ENCODE results near the gene LOXL1.

Gene LOXL1

DNA sequence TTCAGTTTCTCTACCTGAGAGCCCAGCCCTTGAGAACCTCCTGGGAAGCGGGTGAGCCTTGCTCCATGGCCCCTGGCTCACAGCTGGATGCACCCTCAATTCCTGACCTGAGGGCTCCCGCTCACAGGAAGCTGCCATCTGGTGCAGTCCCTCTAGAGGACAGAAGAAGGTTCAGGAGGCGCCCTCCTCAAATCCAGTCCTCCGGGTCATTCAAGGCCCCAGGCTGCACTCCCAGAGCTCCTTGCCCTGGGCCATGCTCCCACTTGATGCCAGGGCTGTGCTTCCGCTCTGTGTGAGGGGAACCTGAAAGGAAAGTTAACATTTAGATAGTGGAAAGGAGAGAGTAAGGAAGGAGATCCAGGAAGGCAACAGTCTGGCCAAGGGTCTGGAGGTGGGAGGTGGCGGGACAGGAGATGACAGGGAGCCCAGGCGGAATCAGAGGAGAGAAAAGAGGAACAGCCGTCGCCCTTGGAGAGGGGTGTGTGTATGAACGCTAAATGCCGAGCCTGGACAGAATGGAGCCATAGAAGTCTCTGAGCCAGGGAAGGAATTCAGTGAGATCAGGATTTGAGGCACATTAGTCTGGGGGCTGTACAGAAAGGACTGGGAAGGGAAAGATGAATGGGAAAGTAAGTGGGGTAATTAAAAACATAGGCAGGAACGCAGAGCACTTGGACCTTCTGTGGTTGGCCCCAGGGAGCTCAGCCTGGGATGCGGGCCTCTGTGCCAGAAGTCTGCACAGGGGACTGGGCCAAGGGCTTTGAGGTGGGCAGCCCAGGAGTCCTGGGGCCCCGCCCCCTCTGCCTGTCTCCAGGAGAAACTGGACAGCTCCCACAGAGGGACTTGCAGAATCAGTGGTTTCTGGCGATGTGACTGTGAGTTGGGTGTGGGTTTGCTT is 26.8 kb upstream of the LOXL1 start:
- DNase-seq (ENCODE audit: low read depth in 2 of 2): no peak

DNA sequence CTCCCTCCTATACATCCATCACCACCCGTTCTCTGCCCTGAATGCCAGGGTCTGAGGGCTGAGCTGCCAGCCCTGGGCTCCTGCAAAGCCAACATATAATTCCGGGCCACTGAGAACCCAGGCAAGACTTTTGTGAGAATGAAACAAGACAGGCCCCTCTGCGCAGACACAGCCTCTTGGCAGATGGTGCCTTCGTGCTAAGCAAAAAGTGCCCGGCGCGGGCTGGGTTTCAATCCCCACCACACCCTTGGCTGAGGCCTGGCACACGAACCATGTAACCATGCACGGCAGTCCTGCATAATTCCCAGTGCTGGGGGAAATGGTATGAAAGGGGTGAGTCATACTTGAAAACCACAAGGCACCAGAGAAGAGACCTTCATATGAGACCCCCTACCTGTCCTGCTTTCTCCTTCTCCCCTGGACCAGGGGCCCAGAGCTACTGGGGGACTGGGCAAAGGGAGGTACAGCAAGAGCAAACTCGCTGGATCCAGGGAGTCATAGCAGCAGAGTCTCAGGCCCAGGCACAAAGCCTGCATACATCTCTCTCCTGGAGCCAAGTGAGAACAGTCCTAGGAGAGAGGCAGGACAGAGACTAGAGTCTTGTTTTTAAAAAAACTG is 26.1 kb upstream of the LOXL1 start:
- no peak for DNase-seq (ENCODE audit: low read depth in 2 of 2)

DNA sequence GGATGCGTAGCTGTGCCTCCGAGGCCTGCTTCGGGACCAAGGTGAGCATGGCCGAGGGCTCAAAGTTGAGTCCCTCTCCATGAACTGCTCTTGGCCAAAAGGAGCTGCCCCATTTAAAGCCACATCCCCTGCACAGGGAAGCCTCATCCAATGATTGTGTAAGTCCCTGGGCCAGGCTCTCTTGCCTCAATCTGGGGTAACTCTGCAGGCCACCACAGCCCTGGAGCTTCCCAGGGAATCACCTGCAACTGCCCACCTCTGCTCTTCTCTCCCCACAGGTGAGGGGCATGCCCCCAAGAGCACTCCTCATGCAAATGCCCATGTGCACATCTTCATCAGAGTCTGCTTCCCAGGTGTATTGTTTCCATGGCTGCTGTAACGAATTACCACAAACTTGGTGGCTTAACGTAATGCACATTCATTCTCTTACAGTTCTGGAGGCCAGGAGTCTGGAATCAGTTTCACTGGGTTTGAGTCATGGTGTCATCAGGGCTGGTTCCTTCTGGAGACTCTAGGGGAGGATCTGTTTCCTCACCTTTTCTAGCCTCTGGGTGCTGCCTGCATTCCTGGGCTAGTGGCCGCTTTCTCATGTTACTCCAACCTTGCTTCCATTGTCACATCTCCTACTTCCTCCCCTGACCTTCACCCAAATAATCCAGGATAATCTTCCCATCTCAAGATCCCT is 25.0 kb upstream of the LOXL1 start:
- DNase-seq (ENCODE audit: low read depth in 2 of 2): no peak

DNA sequence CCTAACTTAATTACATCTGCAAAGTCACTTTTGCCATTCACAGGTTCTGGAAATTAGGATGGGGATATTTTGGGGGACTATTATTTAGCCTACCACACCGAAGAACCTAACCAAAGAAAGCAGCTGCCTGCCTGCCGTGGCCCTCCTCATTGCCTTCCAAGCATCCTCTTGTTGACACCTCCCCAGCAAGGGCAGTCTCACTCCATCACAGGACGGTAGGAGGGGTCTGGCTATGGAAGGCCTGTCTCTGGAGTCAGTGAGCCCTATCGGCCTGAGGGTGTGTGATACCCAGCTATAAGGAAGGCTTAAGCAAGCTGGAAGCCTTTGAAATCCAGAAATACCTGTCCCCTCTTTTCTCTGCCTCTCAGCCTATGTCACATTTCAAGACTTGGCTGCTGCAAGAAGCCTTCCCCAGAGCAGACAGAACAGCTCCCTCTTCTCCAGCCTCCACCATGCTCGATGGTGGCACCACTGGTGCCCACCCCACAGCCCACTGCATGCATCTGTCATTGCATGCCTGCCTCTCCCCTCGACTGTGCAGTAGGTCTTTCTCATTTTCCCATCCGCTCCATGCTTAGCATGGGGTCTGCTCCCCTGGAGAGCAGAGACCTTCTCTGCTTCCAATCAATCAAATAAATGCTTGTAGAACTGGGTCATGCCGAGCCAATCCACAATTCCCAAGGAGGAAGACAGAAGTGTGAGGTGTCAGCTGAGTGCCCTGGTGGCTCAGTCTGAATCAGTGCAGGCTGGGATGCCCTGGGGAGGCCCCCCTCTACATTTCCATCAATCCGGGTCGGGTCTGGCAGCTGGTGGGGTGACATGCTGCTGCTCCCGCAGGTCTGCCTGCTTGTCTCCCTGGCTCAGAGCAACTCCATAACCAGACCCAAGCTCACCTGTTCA is 23.9 kb upstream of the LOXL1 start:
- DNase-seq (ENCODE audit: low read depth in 2 of 2): no peak

DNA sequence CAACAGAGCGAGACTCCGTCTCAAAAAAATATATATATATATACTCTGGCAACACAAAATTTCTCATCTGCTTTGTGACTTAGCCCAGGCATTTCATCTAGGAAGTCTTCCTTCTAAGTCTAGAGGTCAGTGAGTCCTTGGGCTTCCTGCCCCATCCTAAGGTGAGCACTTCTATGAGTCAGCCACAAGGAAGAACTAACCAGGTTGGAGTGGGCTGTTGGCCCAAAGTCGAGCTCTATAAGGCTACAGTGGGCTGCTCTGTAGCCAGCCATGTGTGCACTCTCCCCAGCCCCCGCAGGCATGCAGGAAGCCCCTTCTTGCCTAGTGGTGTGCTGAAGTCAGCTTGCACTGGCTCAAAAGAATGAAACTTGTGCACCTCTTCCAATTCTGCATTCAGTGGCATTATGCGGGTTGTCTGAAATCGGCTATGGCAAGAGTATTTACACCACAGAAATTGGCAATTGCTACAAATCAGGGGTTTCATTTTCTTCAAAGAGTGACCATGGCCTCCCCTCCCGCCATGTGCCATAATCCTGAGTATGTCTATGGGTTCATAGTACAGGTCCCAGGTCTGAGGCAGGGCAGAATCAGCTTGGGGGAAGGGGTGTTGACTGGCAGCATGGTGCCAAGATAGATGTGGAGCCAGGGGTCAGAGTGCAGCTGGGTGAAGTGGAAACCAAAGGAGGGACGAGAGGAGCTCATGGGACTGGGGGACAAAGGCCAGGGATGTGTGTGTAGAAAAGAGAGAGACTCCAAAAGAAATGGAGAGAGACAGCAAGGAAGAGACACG is 22.0 kb upstream of the LOXL1 start:
- no peak for DNase-seq (ENCODE audit: low read depth in 2 of 2)

DNA sequence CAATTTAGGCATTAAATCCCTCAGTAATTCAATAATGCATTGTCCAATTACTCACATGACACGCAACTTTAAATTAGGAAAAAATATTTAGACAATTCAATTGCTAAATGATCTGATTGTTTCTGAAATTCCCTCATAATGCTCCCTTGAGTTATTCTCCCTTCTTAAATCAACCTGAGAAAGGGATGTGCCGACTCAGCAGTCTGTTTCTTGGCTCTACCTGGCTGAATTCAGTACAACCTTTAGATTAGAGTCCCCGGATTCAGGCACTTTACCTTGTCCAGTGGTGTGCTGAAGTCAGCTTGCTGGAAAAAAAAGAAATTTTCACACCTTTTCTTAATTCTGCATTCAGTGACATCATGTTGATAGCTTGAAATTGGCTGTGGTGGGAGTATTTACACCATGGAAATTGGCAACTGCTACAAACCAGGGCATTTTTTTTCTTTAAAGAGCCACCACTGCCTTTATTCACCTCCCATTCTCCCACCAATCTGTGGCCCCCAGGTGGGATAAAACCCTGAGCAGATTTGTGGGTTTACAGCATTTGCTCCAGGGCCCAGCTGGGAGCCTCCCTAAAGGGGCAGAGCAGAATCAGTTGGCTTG is 20.9 kb upstream of the LOXL1 start:
- no peak for DNase-seq (ENCODE audit: low read depth in 2 of 2)

DNA sequence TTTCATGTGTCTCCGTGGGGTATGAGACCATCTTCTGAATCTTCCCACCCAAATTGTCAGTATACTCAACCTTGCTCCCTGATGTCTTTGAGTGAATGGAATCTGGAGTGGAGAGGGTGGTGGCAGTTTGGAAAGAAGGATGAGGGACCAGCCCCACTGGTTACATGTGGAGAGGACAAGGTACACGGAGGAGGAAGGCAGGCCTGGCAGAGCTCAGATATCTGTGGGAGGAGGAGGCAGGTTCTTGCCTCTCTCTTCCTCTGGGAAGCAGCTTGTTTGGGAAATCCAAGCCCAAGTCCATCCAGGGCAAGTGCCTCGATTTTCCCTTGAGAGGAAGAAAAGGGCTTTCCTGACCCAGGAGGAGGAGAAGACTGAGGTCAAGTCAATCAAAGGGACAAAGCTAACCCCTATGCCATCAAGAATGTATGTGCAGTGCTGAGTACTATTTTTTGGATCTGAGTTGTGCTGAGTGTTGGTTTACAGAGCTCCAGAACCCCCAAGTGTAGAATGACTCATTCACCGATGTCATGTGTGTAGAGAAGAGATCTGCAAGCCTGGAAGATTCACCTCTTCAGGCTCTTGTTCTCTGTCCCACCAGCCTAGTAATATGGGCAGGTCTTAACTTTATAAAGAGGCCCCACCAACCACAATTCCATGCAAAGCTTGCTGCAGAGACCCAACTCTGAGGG is 19.8 kb upstream of the LOXL1 start:
- no peak for DNase-seq (ENCODE audit: low read depth in 2 of 2)

DNA sequence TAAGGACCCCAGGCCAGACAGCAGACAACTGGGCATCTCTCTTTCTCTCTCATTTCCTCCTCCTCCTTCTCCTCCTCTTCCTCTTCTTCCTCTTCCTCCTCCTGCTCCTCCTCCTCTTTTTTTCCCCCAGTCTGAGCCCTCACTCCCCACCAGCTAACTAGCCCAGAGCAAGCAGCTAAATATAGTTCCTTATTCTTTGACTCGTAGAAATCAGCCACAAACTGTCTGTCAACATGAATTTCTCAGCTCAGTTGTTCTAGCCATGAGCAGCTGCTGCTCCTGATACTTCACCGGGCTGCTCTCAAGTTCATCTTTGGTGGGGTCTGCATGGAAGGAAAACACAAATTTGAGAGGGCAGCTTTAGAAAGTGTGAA is 19.2 kb upstream of the LOXL1 start:
- no peak for DNase-seq (ENCODE audit: low read depth in 2 of 2)

DNA sequence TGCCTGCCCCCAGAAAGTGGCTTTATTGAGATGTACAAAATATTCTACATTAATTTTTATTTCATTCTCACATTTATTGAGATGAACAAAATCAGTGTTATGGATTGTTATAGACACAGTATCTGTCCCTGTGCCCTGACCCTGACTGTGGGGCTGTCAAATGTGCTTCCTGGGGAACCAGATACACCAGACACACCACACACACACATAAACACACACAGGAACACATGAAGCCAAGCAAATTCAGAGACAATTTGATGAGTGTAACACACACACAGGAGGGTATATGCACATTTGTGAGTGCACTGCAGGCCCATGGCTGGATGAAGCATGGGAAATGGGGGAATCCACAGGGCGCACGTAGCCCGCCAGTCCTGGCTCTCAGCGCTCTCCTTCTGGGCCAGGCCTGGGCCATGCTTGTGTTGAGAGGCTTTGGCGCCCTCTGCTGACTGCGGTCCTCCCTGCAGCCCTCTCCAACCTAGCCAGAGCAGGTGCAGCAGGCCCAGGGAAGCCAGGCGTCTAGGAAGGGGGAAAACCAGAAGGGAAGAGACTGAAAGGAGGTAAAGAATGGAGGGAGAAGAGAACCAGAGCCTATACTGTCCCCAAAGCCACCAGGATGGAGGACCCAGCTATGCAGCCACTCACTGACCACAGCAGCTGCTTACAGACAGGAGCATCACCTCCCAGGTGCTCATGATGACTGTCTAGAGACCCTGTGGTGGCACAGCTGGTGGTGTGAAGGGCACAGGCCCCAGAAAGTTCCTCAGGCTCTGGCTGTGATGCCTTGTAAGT is 18.0 kb upstream of the LOXL1 start:
- DNase-seq (ENCODE audit: low read depth in 2 of 2): peak; percentile 52 to 80

DNA sequence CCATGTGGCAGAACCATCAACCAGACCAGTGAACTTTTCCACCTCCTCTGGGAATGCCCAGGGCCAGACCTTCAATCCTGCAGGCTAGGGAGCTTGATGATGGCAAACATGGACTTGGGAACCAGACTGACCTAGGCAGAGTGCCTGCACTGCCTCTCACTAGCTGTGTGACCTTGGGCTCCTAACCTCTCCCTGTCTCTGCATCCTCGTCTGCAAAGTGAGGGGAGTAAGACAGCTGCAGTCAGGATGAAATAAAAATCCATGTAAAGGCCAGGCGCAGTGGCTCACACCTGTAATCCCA is 17.5 kb upstream of the LOXL1 start:
- no peak for DNase-seq (ENCODE audit: low read depth in 2 of 2)

DNA sequence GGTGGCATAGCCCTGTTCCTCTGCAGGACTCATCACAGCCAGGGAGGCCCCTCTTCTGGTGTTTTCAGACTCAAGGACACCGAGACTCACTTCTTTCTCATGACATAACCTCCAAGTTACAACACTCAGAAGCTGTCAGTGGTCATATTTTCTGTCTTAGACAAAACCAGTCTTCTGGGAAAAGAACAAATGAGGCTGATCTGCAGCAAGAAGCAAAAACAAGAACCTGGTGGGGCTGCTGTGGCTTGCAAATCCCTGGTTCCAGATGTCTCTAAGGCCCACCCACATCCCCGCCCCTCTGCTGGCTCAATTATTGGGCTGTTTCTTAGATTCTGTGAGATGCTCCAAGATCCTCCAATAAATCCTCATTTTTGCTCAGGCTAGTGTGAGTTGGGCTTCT is 16.6 kb upstream of the LOXL1 start:
- no peak for DNase-seq (ENCODE audit: low read depth in 2 of 2)

DNA sequence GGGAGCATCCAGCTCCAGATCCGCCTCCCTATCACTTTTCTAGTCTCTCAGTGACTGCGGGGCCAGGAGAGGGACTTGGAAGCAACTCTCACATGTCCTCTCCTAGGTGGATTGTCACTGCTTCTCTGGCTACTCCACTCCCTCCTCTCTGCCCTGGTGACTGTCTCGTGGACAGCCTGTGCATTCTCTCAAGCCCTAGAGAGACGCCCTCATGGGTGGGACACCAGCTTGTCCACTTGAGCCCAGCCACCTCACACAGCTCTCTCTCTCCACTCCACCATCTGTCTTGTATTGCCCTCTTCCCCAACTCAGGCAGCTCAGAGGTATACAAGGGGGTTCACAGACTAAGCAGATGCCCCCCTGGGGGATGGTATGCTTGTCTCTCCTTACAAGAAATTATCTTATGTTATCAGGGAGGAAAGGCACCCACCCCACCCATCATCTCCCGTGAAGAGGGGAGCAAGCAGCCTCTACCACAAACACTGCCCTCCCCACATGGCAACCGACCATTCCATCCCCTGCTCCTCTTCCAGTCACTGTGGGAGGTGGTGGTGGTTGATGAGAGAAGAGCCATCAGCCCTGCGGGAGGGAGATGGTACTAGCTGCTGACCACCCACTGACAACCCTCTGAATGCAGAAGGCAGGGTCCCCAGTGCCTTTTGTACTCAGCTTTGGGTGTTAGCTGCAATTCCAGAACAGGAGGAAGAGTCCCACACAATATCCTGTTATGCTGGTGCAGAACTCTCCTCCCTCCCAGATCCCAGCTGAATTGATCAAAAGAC is 15.5 kb upstream of the LOXL1 start:
- DNase-seq (ENCODE audit: low read depth in 2 of 2): no peak

DNA sequence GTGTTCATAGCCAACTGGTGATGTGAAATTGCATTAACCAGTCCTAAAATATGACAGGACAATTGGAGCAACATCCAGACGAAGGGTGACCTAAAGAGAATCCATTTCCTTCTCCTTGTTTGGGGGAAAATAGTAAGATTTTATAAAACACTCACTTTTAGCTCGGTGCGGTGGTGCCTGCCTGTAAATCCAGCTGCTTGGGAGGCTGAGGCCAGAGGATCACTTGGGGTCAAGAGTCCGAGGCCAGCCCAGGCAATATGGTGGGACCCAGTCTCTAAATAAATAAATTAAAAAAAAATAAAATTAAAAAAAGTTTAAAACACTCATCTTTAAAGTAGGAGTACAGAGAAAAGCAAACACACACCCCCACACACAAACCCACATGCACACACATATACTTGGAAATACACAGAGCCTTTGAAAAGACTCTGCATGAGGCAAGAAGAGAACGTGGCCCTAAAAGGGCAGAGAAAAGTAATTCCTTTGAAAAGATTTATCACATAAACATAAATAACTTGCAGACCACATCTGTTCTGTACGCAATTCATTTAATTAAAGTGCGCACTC is 14.1 kb upstream of the LOXL1 start:
- DNase-seq (ENCODE audit: low read depth in 2 of 2): no peak

DNA sequence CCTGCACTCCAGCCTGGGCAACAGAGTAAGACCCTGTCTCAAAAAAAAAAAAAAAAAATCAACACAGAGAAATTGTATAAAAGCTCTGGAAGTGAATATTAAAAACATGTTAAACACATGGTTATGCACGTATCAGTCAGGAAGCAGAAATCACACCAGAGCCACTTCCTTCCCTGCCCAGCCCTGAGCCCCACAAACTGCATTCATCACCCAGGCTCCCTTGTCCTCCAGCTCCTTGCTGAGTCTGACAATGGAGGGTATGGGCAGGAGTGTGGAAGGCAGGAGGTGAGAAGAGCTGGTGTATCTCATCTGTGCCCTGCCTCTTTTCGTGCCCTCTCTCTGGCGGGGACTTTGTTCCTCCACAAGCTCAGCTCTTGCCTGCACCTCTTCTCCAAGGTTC is 12.1 kb upstream of the LOXL1 start:
- DNase-seq (ENCODE audit: low read depth in 2 of 2): no peak

DNA sequence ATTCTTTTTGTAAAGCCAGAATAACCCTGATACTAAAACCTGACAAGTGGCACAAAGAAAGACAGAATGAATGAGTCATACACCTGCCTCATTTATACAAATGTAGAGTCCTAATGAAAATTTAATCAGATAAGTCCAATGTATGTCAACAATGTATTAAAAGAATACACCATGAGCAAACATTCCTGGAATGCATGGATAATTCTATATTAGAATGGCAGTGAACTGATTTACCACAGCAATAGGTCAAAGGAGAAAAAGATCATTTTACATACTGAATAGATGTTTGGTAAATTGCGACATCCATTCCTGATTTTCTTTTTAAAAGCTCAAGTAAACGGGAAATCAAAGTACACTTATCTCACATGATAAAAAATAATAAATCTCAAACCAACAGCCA is 11.2 kb upstream of the LOXL1 start:
- DNase-seq (ENCODE audit: low read depth in 2 of 2): no peak

DNA sequence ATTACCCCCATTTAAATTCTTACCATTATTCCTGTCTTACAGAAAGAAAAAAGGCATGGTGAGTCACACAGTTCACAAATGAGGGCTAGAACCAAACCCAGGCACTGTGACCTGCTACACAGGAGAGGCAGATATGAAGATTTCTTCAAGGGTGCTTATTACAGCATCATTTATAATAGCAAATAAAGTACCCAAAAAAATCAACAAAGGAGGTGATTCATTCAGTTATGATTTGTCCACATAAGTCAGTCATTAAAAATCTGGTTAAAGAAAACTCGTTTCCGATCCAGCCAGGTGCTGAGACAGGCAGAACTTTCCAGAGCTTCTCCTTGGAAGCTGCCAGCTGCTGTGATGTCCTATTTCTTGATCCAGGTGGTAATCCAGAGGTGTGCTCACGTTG is 7.5 kb upstream of the LOXL1 start:
- no peak for DNase-seq (ENCODE audit: low read depth in 2 of 2)

DNA sequence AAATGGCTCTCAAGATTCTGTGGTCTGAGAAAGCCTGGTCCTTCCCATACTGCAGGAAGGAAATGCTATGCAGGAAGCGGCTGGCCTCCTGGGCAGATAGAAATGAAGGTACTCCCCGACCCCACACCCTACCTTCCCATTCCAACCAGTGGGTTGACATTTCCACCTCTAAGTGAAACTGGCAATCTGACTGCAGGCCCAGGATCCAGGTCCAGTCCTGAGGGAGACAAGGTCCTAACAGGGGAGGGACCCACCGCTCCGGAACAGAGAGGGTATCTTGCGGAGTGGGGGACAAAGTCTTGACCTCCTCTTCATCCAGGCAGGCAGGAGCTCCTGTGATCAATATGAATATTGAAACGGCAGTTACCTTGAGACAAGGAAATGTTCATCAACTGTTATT is 6.6 kb upstream of the LOXL1 start:
- DNase-seq (ENCODE audit: low read depth in 2 of 2): no peak

DNA sequence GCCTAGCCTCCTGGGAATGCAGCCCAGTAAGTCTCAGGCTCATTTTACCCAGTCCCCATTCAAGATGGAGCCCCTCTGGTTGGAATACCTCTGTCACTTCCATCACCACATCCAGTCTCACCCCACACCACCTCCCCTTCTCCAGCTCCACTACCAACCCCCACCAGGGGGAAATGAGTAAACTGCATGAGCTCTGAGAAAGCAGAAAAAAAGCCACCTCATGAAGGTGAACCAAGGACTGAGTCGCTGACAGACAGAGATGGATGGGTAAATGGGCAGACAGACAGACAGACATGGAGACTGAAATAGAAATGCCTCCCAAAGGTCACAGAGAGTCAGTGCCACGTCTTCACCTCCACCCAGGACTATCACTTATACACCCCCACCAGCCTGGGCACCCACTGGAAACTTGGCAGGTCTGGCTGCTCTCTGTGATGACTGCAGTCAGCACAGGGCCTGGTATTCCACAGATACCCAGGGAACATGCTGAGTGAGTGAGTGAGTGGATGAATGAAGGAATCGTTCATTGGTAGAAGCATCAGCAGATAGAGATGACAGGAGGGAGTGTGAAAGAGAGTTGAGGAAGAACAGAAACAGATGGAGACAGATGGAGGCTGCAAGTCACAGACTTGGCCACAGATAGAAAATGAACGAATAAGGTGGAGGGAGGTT is 4.9 kb upstream of the LOXL1 start:
- no peak for DNase-seq (ENCODE audit: low read depth in 2 of 2)
